ENCODE data around the gene ATP2C2.

ATP2C2 gene

GRCh38 chr16:84351630-84352029 lies 16.7 kb upstream of the ATP2C2 start:
- Histone ChIP-seq H3K4me1 (peaks cover 9% of the 10 kb centered on the region), H4K20me1 (no peaks in the 10 kb centered on the region), H3K4me2 (no peak overlapping the region), H3K27me3 (no peaks in the 10 kb centered on the region), H3K27ac (no peak overlapping the region), H3K4me3 (no peak overlapping the region), H3K9me3 (no peaks in the 10 kb centered on the region), H3K36me3 (no peaks in the 10 kb centered on the region), H3K9ac (no peak overlapping the region)
- TF ChIP-seq Cebpa-rat (IDR thresholded peaks at IDR 0.05), result no peak

- no peaks in the 10 kb centered on the region for H4K20me1 ChIP-seq
- H3K4me2 ChIP-seq, result no peak overlapping the region
Measured at GRCh38 chr16:84354306-84354705, 14.0 kb upstream of the ATP2C2 start.

GRCh38 chr16:84355149-84355548 lies 13.2 kb upstream of the ATP2C2 start:
- Histone ChIP-seq H3K9ac (no peak overlapping the region), H3K27ac (no peak overlapping the region), H3K4me1 (peaks cover 13% of the 10 kb centered on the region), H3K36me3 (no peaks in the 10 kb centered on the region), H3K4me3 (no peak overlapping the region), H3K27me3 (no peaks in the 10 kb centered on the region), H4K20me1 (no peaks in the 10 kb centered on the region), H3K9me3 (no peaks in the 10 kb centered on the region), H3K4me2 (no peak overlapping the region)
- TF ChIP-seq Cebpa-rat (IDR thresholded peaks at IDR 0.05), result no peak

More at GRCh38 chr16:84354306-84354705, 14.0 kb upstream of the ATP2C2 start:
- peaks cover 9% of the 10 kb centered on the region for H3K4me1 ChIP-seq
- TF ChIP-seq Cebpa-rat (IDR thresholded peaks at IDR 0.05), result no peak
- H3K4me3 ChIP-seq, result no peak overlapping the region
- H3K9ac ChIP-seq, result no peak overlapping the region
- no peaks in the 10 kb centered on the region for H3K9me3 ChIP-seq
- H3K36me3 ChIP-seq, result no peaks in the 10 kb centered on the region
- H3K27ac ChIP-seq, result no peak overlapping the region
- no peaks in the 10 kb centered on the region for H3K27me3 ChIP-seq

- Histone ChIP-seq H3K4me1 (peaks cover 18% of the 10 kb centered on the region), H3K9me3 (no peaks in the 10 kb centered on the region), H3K27ac (no peak overlapping the region), H3K9ac (no peak overlapping the region), H3K27me3 (no peaks in the 10 kb centered on the region), H3K36me3 (no peaks in the 10 kb centered on the region), H4K20me1 (no peaks in the 10 kb centered on the region), H3K4me3 (no peak overlapping the region), H3K4me2 (no peak overlapping the region)
- TF ChIP-seq Cebpa-rat (IDR thresholded peaks at IDR 0.05), result no peak
Measured at GRCh38 chr16:84356176-84356575, 12.2 kb upstream of the ATP2C2 start.

- H3K9ac ChIP-seq, result no peak overlapping the region
- no peaks in the 10 kb centered on the region for H3K27me3 ChIP-seq
- H3K4me3 ChIP-seq, result no peak overlapping the region
- TF ChIP-seq Cebpa-rat (IDR thresholded peaks at IDR 0.05), result no peak
- no peaks in the 10 kb centered on the region for H3K36me3 ChIP-seq
- H4K20me1 ChIP-seq, result no peaks in the 10 kb centered on the region
- H3K4me1 ChIP-seq, result peaks cover 18% of the 10 kb centered on the region
- no peaks in the 10 kb centered on the region for H3K9me3 ChIP-seq
- H3K4me2 ChIP-seq, result no peak overlapping the region
- H3K27ac ChIP-seq, result no peak overlapping the region
Measured at GRCh38 chr16:84356591-84357116, 11.7 kb upstream of the ATP2C2 start.

GRCh38 chr16:84357191-84357651 lies 11.1 kb upstream of the ATP2C2 start:
- H3K4me2 ChIP-seq, result no peak overlapping the region
- H3K9me3 ChIP-seq, result no peaks in the 10 kb centered on the region
- no peaks in the 10 kb centered on the region for H3K27me3 ChIP-seq
- no peaks in the 10 kb centered on the region for H3K36me3 ChIP-seq
- H3K4me1 ChIP-seq, result peaks cover 24% of the 10 kb centered on the region
- no peak overlapping the region for H3K27ac ChIP-seq
- no peak overlapping the region for H3K9ac ChIP-seq
- no peak for TF ChIP-seq Cebpa-rat (IDR thresholded peaks at IDR 0.05)
- H4K20me1 ChIP-seq, result no peaks in the 10 kb centered on the region
- no peak overlapping the region for H3K4me3 ChIP-seq

GRCh38 chr16:84358601-84359295 lies 9.6 kb upstream of the ATP2C2 start:
- H3K9me3 ChIP-seq, result no peaks in the 10 kb centered on the region
- no peaks in the 10 kb centered on the region for H3K36me3 ChIP-seq
- H3K4me2 ChIP-seq, result no peak overlapping the region
- no peak overlapping the region for H3K4me3 ChIP-seq
- no peaks in the 10 kb centered on the region for H4K20me1 ChIP-seq
- no peak for TF ChIP-seq Cebpa-rat (IDR thresholded peaks at IDR 0.05)
- H3K27ac ChIP-seq, result no peak overlapping the region
- H3K4me1 ChIP-seq, result peaks cover 31% of the 10 kb centered on the region
- no peaks in the 10 kb centered on the region for H3K27me3 ChIP-seq
- no peak overlapping the region for H3K9ac ChIP-seq

- H3K36me3 ChIP-seq, result no peaks in the 10 kb centered on the region
- H3K9me3 ChIP-seq, result no peaks in the 10 kb centered on the region
- no peak overlapping the region for H3K4me3 ChIP-seq
- no peak overlapping the region for H3K9ac ChIP-seq
- H3K27ac ChIP-seq, result no peak overlapping the region
- no peaks in the 10 kb centered on the region for H3K27me3 ChIP-seq
- H3K4me2 ChIP-seq, result no peak overlapping the region
- H4K20me1 ChIP-seq, result no peaks in the 10 kb centered on the region
- no peak for TF ChIP-seq Cebpa-rat (IDR thresholded peaks at IDR 0.05)
- H3K4me1 ChIP-seq, result peaks cover 31% of the 10 kb centered on the region
Measured at GRCh38 chr16:84359326-84359725, 9.0 kb upstream of the ATP2C2 start.

- Histone ChIP-seq H3K4me1 (peaks cover 31% of the 10 kb centered on the region), H3K9ac (no peak overlapping the region), H3K36me3 (no peaks in the 10 kb centered on the region), H3K4me3 (no peak overlapping the region), H4K20me1 (no peaks in the 10 kb centered on the region), H3K27ac (no peak overlapping the region), H3K27me3 (no peaks in the 10 kb centered on the region), H3K9me3 (no peaks in the 10 kb centered on the region), H3K4me2 (peak overlapping the region; percentile 54)
- no peak for TF ChIP-seq Cebpa-rat (IDR thresholded peaks at IDR 0.05)
Measured at GRCh38 chr16:84360170-84360569, 8.2 kb upstream of the ATP2C2 start.

- H3K36me3 ChIP-seq, result no peaks in the 10 kb centered on the region
- H3K27ac ChIP-seq, result no peak overlapping the region
- H4K20me1 ChIP-seq, result no peaks in the 10 kb centered on the region
- H3K4me2 ChIP-seq, result no peak overlapping the region
- no peaks in the 10 kb centered on the region for H3K27me3 ChIP-seq
- no peaks in the 10 kb centered on the region for H3K9me3 ChIP-seq
- no peak overlapping the region for H3K4me3 ChIP-seq
- no peak for TF ChIP-seq Cebpa-rat (IDR thresholded peaks at IDR 0.05)
- peaks cover 31% of the 10 kb centered on the region for H3K4me1 ChIP-seq
- no peak overlapping the region for H3K9ac ChIP-seq
Measured at GRCh38 chr16:84360748-84361147, 7.6 kb upstream of the ATP2C2 start.

Data from BLaER1 (cell line).